HEK293 (cell line): ENCODE measurements around the gene EML4.

Source experiments
- ZBTB21 ChIP-seq: fragments of 450-650 bp; formaldehyde crosslinking; IDR thresholded peaks from 2 replicates; pipeline ENCODE4 v1.5.1; 2017; ENCODE audit warnings: missing biosample characterization, missing genetic modification characterization
- ZNF514 ChIP-seq: fragments of 450-650 bp; formaldehyde crosslinking; IDR thresholded peaks from 2 replicates; pipeline ENCODE4 v1.5.1; 2016; ENCODE audit warnings: missing biosample characterization, missing genetic modification characterization
- TF ChIP-seq, protein P1 (sequence below): fragments of 450-650 bp; formaldehyde crosslinking; IDR thresholded peaks from 2 replicates; pipeline ENCODE4 v1.5.1; 2016; ENCODE audit warnings: missing biosample characterization, missing genetic modification characterization

DNA sequence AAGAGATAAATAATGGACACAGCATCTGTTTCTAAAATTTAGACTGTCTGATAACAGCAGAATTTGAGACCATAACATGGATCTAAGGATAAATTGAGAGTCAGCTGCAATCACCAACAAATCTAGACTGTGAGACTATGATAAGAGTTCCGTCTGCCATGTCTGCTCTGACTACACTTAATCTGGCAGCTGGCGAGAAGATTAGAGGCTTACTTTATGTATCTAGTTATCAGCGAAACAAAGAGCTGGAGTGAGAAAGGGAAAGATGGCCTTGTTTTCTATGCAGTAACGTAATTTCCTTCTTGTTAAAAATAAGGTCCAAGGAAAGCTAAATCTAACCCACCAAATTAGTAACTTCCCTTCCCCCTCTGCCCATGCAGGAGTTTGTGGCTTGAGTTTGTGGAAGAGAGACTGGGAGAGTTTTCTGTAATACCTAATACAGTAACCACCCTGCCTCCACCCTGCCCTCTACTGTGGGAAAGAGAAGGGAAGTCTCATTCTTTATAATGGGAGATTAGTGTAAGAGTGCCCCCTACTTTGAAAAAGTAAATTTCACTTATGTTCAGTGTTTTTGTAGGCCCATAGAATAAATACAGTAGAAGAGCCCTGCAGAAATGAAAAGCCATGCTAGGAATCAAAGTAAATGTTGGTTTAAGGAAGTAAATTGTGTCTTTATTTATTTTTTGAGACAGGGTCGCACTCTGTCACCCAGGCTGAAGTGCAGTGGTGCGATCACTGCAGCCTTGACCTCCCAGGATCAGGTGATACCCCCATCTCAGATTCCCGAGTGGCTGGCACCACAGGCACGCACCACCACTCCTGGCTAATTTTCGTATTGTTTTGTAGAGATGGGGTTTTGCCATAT lies 27.5 kb downstream of the EML4 start:
- TF ChIP-seq, protein P1, sequence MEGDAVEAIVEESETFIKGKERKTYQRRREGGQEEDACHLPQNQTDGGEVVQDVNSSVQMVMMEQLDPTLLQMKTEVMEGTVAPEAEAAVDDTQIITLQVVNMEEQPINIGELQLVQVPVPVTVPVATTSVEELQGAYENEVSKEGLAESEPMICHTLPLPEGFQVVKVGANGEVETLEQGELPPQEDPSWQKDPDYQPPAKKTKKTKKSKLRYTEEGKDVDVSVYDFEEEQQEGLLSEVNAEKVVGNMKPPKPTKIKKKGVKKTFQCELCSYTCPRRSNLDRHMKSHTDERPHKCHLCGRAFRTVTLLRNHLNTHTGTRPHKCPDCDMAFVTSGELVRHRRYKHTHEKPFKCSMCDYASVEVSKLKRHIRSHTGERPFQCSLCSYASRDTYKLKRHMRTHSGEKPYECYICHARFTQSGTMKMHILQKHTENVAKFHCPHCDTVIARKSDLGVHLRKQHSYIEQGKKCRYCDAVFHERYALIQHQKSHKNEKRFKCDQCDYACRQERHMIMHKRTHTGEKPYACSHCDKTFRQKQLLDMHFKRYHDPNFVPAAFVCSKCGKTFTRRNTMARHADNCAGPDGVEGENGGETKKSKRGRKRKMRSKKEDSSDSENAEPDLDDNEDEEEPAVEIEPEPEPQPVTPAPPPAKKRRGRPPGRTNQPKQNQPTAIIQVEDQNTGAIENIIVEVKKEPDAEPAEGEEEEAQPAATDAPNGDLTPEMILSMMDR (tag by site-specific recombination), result no peak; the same call in 1 of the 2 replicates
- no peak for TF ChIP-seq ZBTB21 (tag by site-specific recombination)
- no peak for TF ChIP-seq ZNF514 (tag by site-specific recombination)
